GM23248 (cell line): ENCODE results near the gene PTPRA. TPM values are rescaled to one million over a fixed set of nuclear protein-coding genes. Genes with fewer than 3 reads are reported as not detected.

Experiments used
- DNase-seq: peaks from one replicate; pipeline ENCODE4 v3.0.0-alpha.2; 2015
- H2AFZ ChIP-seq: fragments of 200-600 bp; sonication (generic); 2 replicates; pipeline ENCODE4 v1.6.1; 2016; ENCODE audit warnings: antibody characterized with exemption
- H3F3A ChIP-seq: fragments of 200-600 bp; sonication (generic); 2 replicates; pipeline ENCODE4 v1.6.1; 2016; ENCODE audit warnings: mild to moderate bottlenecking, antibody characterized with exemption, mixed run types; ENCODE audit not compliant: insufficient read depth
- H3K27ac ChIP-seq: fragments of 200-600 bp; sonication (generic); 2 replicates; pipeline ENCODE4 v1.5.1; 2016; ENCODE audit warnings: mild to moderate bottlenecking
- H3K27me3 ChIP-seq: fragments of 200-600 bp; sonication (generic); replicated peaks from 2 replicates; pipeline ENCODE4 v1.6.1; 2016; ENCODE audit warnings: mild to moderate bottlenecking; ENCODE audit not compliant: insufficient read depth
- H3K36me3 ChIP-seq: fragments of 200-600 bp; sonication (generic); 2 replicates; pipeline ENCODE4 v1.6.1; 2016; ENCODE audit warnings: low read depth, mild to moderate bottlenecking
- H3K4me1 ChIP-seq: fragments of 200-600 bp; sonication (generic); 2 replicates; pipeline ENCODE4 v1.6.1; 2016; ENCODE audit warnings: mild to moderate bottlenecking; ENCODE audit not compliant: insufficient read depth
- H3K4me2 ChIP-seq: fragments of 200-600 bp; sonication (generic); one replicate; pipeline ENCODE4 v1.6.1; 2016; ENCODE audit warnings: mild to moderate bottlenecking; ENCODE audit not compliant: unreplicated experiment
- H3K4me3 ChIP-seq: fragments of 200-600 bp; sonication (generic); 2 replicates; pipeline ENCODE4 v1.5.1; 2016; ENCODE audit warnings: mild to moderate bottlenecking
- H3K79me2 ChIP-seq: fragments of 200-600 bp; sonication (generic); 2 replicates; pipeline ENCODE4 v1.6.1; 2016; ENCODE audit warnings: mild to moderate bottlenecking; ENCODE audit not compliant: insufficient read depth
- H3K9ac ChIP-seq: fragments of 200-600 bp; sonication (generic); 2 replicates; pipeline ENCODE4 v1.6.1; 2016; ENCODE audit warnings: mild to moderate bottlenecking
- H3K9me2 ChIP-seq: fragments of 200-600 bp; sonication (generic); 2 replicates; pipeline ENCODE4 v1.6.1; 2016; ENCODE audit warnings: mixed run types, mild to moderate bottlenecking, moderate library complexity; ENCODE audit not compliant: insufficient read depth
- H3K9me3 ChIP-seq: fragments of 200-600 bp; sonication (generic); one replicate; pipeline ENCODE4 v1.6.1; 2017; ENCODE audit warnings: low read depth
- H4K20me1 ChIP-seq: fragments of 200-600 bp; sonication (generic); 2 replicates; pipeline ENCODE4 v1.6.0; 2016; ENCODE audit not compliant: insufficient read depth
- EZH2 ChIP-seq: fragments of 200-600 bp; sonication (generic); IDR thresholded peaks from 2 replicates; pipeline ENCODE4 v1.6.1; 2018; ENCODE audit warnings: antibody characterized with exemption, mild to moderate bottlenecking; ENCODE audit not compliant: insufficient read depth, poor library complexity, severe bottlenecking
- EZH2phosphoT487 ChIP-seq: fragments of 200-600 bp; sonication (generic); IDR thresholded peaks from 2 replicates; pipeline ENCODE4 v1.6.1; 2018; ENCODE audit warnings: antibody characterized with exemption, moderate library complexity, mild to moderate bottlenecking, low read depth; ENCODE audit not compliant: insufficient read depth
- WGBS, 2 experiments: methylation state at CpG; one replicate each; pipeline ENCODE4 v1.1.6; 2015 to 2017; ENCODE audit warnings: low lambda C conversion rate in 2 of 2, low coverage in 1 of 2; ENCODE audit errors: missing lambda C conversion rate in 2 of 2; 5-methylcytosine and 5-hydroxymethylcytosine counted together
- in situ Hi-C: fragments of 300-500 bp; cut with MboI; formaldehyde crosslinking; loops from 2 replicates; pipeline ENCODE4 v1.15.0; 2020
- polyA plus RNA-seq: library from polyadenylated mRNA; unstranded; fragments of >200 nt; fragmentation: Nextera tagmentation; extraction: Ambion mirVana; gene quantifications from 2 replicates; pipeline ENCODE4 v1.2.1, GENCODE V29; 2016
- total RNA-seq: library from RNA; depleted of rRNA; stranded (reverse); fragments of >200 nt; shearing (Covaris generic); gene quantifications from 2 replicates; pipeline ENCODE4 v1.2.3, GENCODE V29; 2014

The PTPRA gene
- total and polyA plus RNA-seq, 2 experiments from 2014 or later: 37.4 to 50.8 TPM

DNA sequence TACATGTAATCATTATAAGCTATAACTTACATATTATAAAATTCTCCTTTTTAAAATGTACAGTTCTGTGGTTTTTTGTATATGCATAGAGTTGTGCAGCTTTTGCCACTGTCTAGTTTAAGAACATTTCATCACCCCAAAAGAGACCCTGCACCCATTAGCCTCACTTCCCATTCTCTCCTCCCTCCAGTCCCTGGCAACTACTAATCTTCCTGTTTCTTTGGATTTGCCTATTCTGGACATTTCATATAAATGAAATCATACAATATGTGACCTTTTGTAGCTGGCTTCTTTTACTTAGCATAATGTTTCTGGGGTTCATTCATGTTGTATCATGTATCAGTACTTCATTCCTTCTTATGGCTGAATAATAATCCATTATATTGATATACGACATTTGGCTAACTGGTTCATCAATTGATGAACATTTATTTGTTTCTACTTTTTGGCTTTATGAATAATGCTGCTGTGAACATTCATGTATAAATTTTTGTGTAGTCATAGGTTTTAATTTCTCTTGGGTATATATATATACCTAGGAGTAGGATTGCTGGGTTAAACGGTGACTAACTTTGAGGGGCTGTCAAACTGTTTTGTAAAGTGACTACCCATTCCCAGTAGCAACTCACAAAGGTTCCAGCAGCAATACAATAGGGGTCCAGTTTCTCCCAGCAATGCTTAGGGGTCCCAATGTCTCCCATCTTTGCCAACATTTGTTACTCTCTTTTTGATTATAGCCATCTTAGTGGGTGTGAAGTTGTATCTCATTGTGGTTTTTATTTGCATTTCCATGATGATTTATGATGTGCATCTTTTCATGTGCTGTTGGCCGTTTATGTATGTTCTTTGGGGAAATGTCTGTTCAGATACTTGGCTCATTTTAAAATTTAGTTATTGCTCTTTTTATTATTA, 10.7 kb downstream of the PTPRA start:
- no peak overlapping the region for H3K4me2 ChIP-seq
- H3K36me3 ChIP-seq: no peaks in the 10 kb centered on the region
- H3K9ac ChIP-seq: no peak overlapping the region
- DNase-seq: no peak
- peaks cover 13% of the 10 kb centered on the region for H3K4me1 ChIP-seq
- H3K27me3 ChIP-seq: no peaks in the 10 kb centered on the region
- H3K9me3 ChIP-seq: no peaks in the 10 kb centered on the region
- in situ Hi-C loops: no loop called here
- no peaks in the 10 kb centered on the region for H3K9me2 ChIP-seq
- TF ChIP-seq EZH2phosphoT487 (no peak), EZH2 (no peak)
- peaks cover 94% of the 10 kb centered on the region for H3K79me2 ChIP-seq
- peaks cover 10% of the 10 kb centered on the region; the same call in 1 of the 2 replicates for H4K20me1 ChIP-seq
- WGBS, 2 experiments: 88 to 94% methylated on average over 3 of the region's 3 CpGs
- H3F3A ChIP-seq: peaks cover 9% of the 10 kb centered on the region
- H3K27ac ChIP-seq: no peak overlapping the region
- H2AFZ ChIP-seq: no peak overlapping the region
- H3K4me3 ChIP-seq: no peak overlapping the region

DNA sequence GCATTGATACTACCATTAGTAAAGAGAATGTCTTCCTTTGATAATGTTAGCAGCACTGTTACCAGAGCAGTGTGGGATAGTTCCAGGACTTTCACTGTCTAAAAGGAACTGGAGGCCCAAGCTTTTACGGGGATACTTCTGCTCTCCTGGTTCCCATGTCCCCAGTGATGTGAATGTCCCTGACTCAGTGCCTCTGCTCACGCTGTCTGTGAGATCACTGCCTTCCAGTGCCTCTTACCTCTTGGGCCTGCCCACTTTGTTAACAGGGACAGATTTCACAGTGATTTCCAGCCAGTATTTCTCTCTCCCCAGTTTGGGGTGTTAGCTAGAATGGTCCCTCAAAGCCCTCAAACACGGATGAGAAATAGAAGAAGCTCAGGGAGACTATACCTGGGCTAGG, 14.4 kb downstream of the PTPRA start:
- H3K4me2 ChIP-seq: no peak overlapping the region
- H3K4me3 ChIP-seq: no peak overlapping the region
- peaks cover 12% of the 10 kb centered on the region for H3K4me1 ChIP-seq
- peaks cover 14% of the 10 kb centered on the region for H4K20me1 ChIP-seq
- H3K9me2 ChIP-seq: no peaks in the 10 kb centered on the region
- in situ Hi-C loops: no loop called here
- H3K27me3 ChIP-seq: no peaks in the 10 kb centered on the region
- WGBS, 2 experiments: 88 to 94% methylated on average over 3 of the region's 3 CpGs
- no peak overlapping the region for H3K9ac ChIP-seq
- H3K36me3 ChIP-seq: no peaks in the 10 kb centered on the region
- H3K79me2 ChIP-seq: peaks cover 98% of the 10 kb centered on the region
- TF ChIP-seq EZH2phosphoT487 (no peak), EZH2 (no peak)
- no peak for DNase-seq
- H3K9me3 ChIP-seq: no peaks in the 10 kb centered on the region
- H3K27ac ChIP-seq: no peak overlapping the region
- H3F3A ChIP-seq: no peaks in the 10 kb centered on the region
- H2AFZ ChIP-seq: no peak overlapping the region

DNA sequence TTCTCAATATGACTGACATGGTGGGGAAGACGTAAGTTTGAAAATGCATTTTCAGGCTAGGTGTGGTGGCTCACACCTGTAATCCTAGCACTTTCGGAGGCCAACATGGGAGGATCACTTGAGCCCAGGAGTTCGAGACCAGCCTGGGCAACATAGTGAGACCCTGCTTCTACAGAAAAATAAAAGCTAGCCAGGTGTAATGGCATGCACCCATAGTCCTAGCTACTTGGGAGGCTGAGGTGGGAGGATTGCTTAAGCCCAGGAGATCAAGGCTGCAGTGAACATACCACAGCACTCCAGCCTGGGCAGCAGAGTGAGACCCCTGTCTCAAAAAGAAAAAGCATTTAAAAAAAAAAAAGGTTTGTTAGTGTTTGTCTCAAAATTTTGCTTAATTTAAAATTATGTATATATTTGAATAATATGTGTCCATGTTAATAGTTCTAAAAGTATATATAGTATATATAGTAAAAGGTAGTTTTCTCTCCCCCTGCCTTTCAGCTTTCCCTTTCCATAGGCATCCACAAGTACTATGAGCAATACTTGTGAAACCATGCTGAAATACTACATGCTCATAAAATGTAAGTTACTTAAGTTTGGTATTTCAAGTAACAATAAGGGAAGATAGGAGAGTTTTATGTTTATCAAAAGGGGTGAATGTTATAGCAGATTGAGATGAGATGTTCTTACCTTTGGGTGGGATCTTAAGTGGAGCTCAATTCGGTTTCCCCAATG, 15.1 kb downstream of the PTPRA start:
- Histone ChIP-seq H3K27me3 (no peaks in the 10 kb centered on the region), H3K4me1 (peaks cover 12% of the 10 kb centered on the region), H3F3A (no peaks in the 10 kb centered on the region), H3K27ac (no peak overlapping the region), H3K9me3 (no peaks in the 10 kb centered on the region), H3K36me3 (no peaks in the 10 kb centered on the region), H3K79me2 (peaks cover 99% of the 10 kb centered on the region), H3K9me2 (no peaks in the 10 kb centered on the region), H3K4me3 (no peak overlapping the region), H4K20me1 (peaks cover 14% of the 10 kb centered on the region), H3K4me2 (no peak overlapping the region), H3K9ac (no peak overlapping the region), H2AFZ (no peak overlapping the region)
- no peak for TF ChIP-seq EZH2phosphoT487
- TF ChIP-seq EZH2: no peak
- WGBS, 2 experiments: 96 to 99% methylated on average over 4 of the region's 4 CpGs
- no peak for DNase-seq
- in situ Hi-C loops: no loop called here

- 92 to 100% methylated on average over 1 of the region's 1 CpG for WGBS, 2 experiments
- Histone ChIP-seq H4K20me1 (peaks cover 14% of the 10 kb centered on the region), H3K4me2 (no peak overlapping the region), H3K9me3 (no peaks in the 10 kb centered on the region), H3K79me2 (peaks cover 99% of the 10 kb centered on the region), H3K9me2 (no peaks in the 10 kb centered on the region), H3K9ac (no peak overlapping the region), H3F3A (no peaks in the 10 kb centered on the region), H2AFZ (no peak overlapping the region), H3K36me3 (no peaks in the 10 kb centered on the region), H3K4me1 (peaks cover 12% of the 10 kb centered on the region), H3K27ac (no peak overlapping the region), H3K4me3 (no peak overlapping the region), H3K27me3 (no peaks in the 10 kb centered on the region)
- in situ Hi-C loops: no loop called here
- DNase-seq: no peak
- TF ChIP-seq EZH2 (no peak), EZH2phosphoT487 (no peak)
Observed at GRCh38 chr20:2889209-2889608, 15.9 kb downstream of the PTPRA start.
